Lung (tissue), 12 donors: ENCODE measurements around the gene PI16. TPM values are rescaled to one million over a fixed set of nuclear protein-coding genes. Genes with fewer than 3 reads are reported as not detected.

ENCODE experiments used
- ATAC-seq: fragments of 200-7000 bp; cut with Tn5 transposase; one replicate; pipeline ENCODE4 v1.9.1; 2020; ENCODE audit warnings: moderate number of reproducible peaks; ENCODE audit not compliant: insufficient read depth, low FRiP score
- DNase-seq, 3 donors: peaks; one replicate each; pipeline ENCODE4 v3.0.0-alpha.2; 2013 to 2017
- H3K27ac ChIP-seq, 2 donors: one replicate each; pipeline ENCODE4 v1.5.1; 2013; ENCODE audit warnings: mild to moderate bottlenecking in 2 of 2, moderate library complexity in 2 of 2, control low read depth in 1 of 2, inconsistent platforms in 1 of 2, low read depth in 1 of 2, low read length in 1 of 2
- H3K27me3 ChIP-seq, 3 donors: one replicate each; pipeline ENCODE4 v1.5.1; 2013; ENCODE audit warnings: low read length in 2 of 3; ENCODE audit not compliant: control insufficient read depth in 3 of 3, insufficient read depth in 3 of 3
- H3K36me3 ChIP-seq, 4 donors: one replicate each; pipeline ENCODE4 v1.5.1; 2013; ENCODE audit warnings: low read length in 4 of 4, mild to moderate bottlenecking in 1 of 4, moderate library complexity in 1 of 4; ENCODE audit not compliant: control insufficient read depth in 4 of 4, insufficient read depth in 4 of 4
- H3K4me1 ChIP-seq, 5 donors: one replicate each; pipeline ENCODE4 v1.5.1; 2013; ENCODE audit warnings: low read length in 5 of 5, mild to moderate bottlenecking in 2 of 5, moderate library complexity in 1 of 5; ENCODE audit not compliant: control insufficient read depth in 5 of 5, insufficient read depth in 5 of 5
- H3K4me3 ChIP-seq: one replicate; pipeline ENCODE4 v1.5.1; 2013; ENCODE audit warnings: mild to moderate bottlenecking, control low read depth, moderate library complexity
- H3K9ac ChIP-seq, 2 donors: one replicate each; pipeline ENCODE4 v1.5.1; 2013; ENCODE audit warnings: low read length in 2 of 2, control low read depth in 1 of 2; ENCODE audit not compliant: insufficient read depth in 1 of 2
- H3K9me3 ChIP-seq, 4 donors: one replicate each; pipeline ENCODE4 v1.5.1; 2013; ENCODE audit warnings: low read length in 3 of 4, mild to moderate bottlenecking in 1 of 4, moderate library complexity in 1 of 4; ENCODE audit not compliant: control insufficient read depth in 4 of 4, insufficient read depth in 3 of 4
- CTCF ChIP-seq: IDR thresholded peaks from 2 replicates; pipeline ENCODE4 v1.5.1; 2012; ENCODE audit warnings: mild to moderate bottlenecking; ENCODE audit errors: control extremely low read depth, extremely low read depth
- WGBS, 2 donors: extraction: QIAGEN DNeasy Blood & Tissue Kit; methylation state at CpG; one replicate each; pipeline ENCODE4 v1.1.7; 2013; 5-methylcytosine and 5-hydroxymethylcytosine counted together
- polyA plus RNA-seq, 2 donors: library from polyadenylated mRNA; stranded (reverse); fragments of 200-250 nt; gene quantifications; one replicate each; pipeline ENCODE4 v1.2.1, GENCODE V29; 2013
- total RNA-seq, 2 donors: library from RNA; depleted of rRNA in 1 of 2; stranded (reverse); fragments of >200 nt in 1 of 2; gene quantifications; one replicate each; pipeline ENCODE4 v1.2.1, GENCODE V29; 2014 to 2021
- donor health status: control.
- donor health status: control.
- donor health status: Bipolar disorder and iron deficiency.
- donor health status: healthy.
- donor health status: DM: yes; HTN: yes; CAD: no.

PI16 gene
- total and polyA plus RNA-seq, 4 donors = 0.60 to 4.3 (median 2.8) TPM

- Histone ChIP-seq H3K9ac (no peak overlapping the region), H3K36me3 (peaks cover 0 to 6% (median 2%) of the 10 kb centered on the region in 4 donors), H3K4me3 (no peak overlapping the region), H3K27ac (no peak overlapping the region), H3K9me3 (no peaks in the 10 kb centered on the region), H3K27me3 (no peaks in the 10 kb centered on the region), H3K4me1 (peaks cover 0 to 11% (median 6%) of the 10 kb centered on the region in 5 donors)
- no peak for TF ChIP-seq CTCF
- ATAC-seq = no peak
- no peak for DNase-seq
- 86 to 93% methylated on average over 10 of the region's 10 CpGs for WGBS, 2 donors
Measured at GRCh38 chr6:36929152-36929551, 25.4 kb upstream of the PI16 start.

GRCh38 chr6:36929607-36930006 lies 24.9 kb upstream of the PI16 start:
- TF ChIP-seq CTCF = no peak
- ATAC-seq = no peak
- peaks cover 0 to 4% (median 1%) of the 10 kb centered on the region in 4 donors for H3K36me3 ChIP-seq
- H3K9ac ChIP-seq = no peak overlapping the region
- 38 to 66% methylated on average over 5 of the region's 5 CpGs for WGBS, 2 donors
- H3K4me3 ChIP-seq = no peak overlapping the region
- no peak overlapping the region for H3K27ac ChIP-seq
- H3K4me1 ChIP-seq = peaks cover 0 to 11% (median 6%) of the 10 kb centered on the region in 5 donors
- no peaks in the 10 kb centered on the region for H3K27me3 ChIP-seq
- H3K9me3 ChIP-seq = no peaks in the 10 kb centered on the region
- peak in 2 of 3 donors; percentile 53 to 71 for DNase-seq

- TF ChIP-seq CTCF = no peak
- H3K36me3 ChIP-seq = peaks cover 0 to 1% (median 0%) of the 10 kb centered on the region in 4 donors
- DNase-seq = no peak
- H3K27ac ChIP-seq = no peak overlapping the region
- H3K9ac ChIP-seq = no peak overlapping the region
- H3K4me3 ChIP-seq = no peak overlapping the region
- peaks cover 0 to 11% (median 6%) of the 10 kb centered on the region in 5 donors for H3K4me1 ChIP-seq
- WGBS, 2 donors = 91 to 98% methylated on average over 4 of the region's 4 CpGs
- no peaks in the 10 kb centered on the region for H3K27me3 ChIP-seq
- no peaks in the 10 kb centered on the region for H3K9me3 ChIP-seq
- no peak for ATAC-seq
Measured at GRCh38 chr6:36930483-36930882, 24.1 kb upstream of the PI16 start.

GRCh38 chr6:36933102-36933501 lies 21.4 kb upstream of the PI16 start:
- no peak overlapping the region for H3K9ac ChIP-seq
- H3K9me3 ChIP-seq = no peaks in the 10 kb centered on the region
- H3K4me3 ChIP-seq = no peak overlapping the region
- 95 to 96% methylated on average over 2 of the region's 2 CpGs for WGBS, 2 donors
- DNase-seq = no peak
- H3K27ac ChIP-seq = no peak overlapping the region
- ATAC-seq = no peak
- no peak for TF ChIP-seq CTCF
- H3K27me3 ChIP-seq = no peaks in the 10 kb centered on the region
- peaks cover 0 to 9% (median 0%) of the 10 kb centered on the region in 5 donors for H3K4me1 ChIP-seq
- no peaks in the 10 kb centered on the region for H3K36me3 ChIP-seq
